Pancreas (tissue), 10 donors: ENCODE measurements around the gene GAB2. TPM values are rescaled to one million over a fixed set of nuclear protein-coding genes. Genes with fewer than 3 reads are reported as not detected.

Source experiments
- ATAC-seq, 4 donors: fragments of 200-7000 bp; cut with Tn5 transposase; one replicate each; pipeline versions ENCODE4 v1.8.0 to v1.9.1; 2020; ENCODE audit warnings: mild to moderate bottlenecking in 4 of 4, moderate library complexity in 4 of 4
- DNase-seq, 6 donors: peaks; one replicate each; pipeline ENCODE4 v3.0.0-alpha.2; 2020
- FAIRE-seq: peaks from 2 replicates; lab custom pipeline; 2012; peaks lifted over from hg19 to GRCh38; lab: Jason Lieb, UNC
- H3K27ac ChIP-seq, 4 donors: fragments of 200-600 bp; sonication (generic); 1 replicate in 3 of 4; 2 replicates in 1 of 4; pipeline versions ENCODE4 v1.5.0 to v1.8.0; 2020
- H3K27me3 ChIP-seq, 4 donors: fragments of 200-600 bp; one replicate each; pipeline ENCODE4 v1.8.0; 2021
- H3K36me3 ChIP-seq, 3 donors: fragments of 200-600 bp; sonication (generic) in 1 of 3; one replicate each; pipeline versions ENCODE4 v1.5.0 to v1.8.0; 2020 to 2021
- H3K4me1 ChIP-seq, 3 donors: fragments of 200-600 bp; one replicate each; pipeline ENCODE4 v1.8.0; 2021
- H3K4me3 ChIP-seq, 4 donors: fragments of 200-600 bp; sonication (generic) in 2 of 4; one replicate each; pipeline versions ENCODE4 v1.5.0 to v1.8.0; 2020 to 2021
- H3K9me3 ChIP-seq, 4 donors: fragments of 200-600 bp; one replicate each; pipeline ENCODE4 v1.8.0; 2021
- CTCF ChIP-seq, 4 donors: fragments of 200-600 bp; sonication (generic) in 3 of 4; IDR thresholded peaks; one replicate each; pipeline versions ENCODE4 v1.5.0 to v1.8.0; 2021; ENCODE audit warnings: antibody characterized with exemption in 4 of 4
- WGBS, 2 donors: extraction: QIAGEN DNeasy Blood & Tissue Kit; methylation state at CpG; one replicate each; pipeline ENCODE4 v1.1.7; 2013; 5-methylcytosine and 5-hydroxymethylcytosine counted together
- intact Hi-C, 3 donors: fragments of 100-400 bp; cut with DNase I; formaldehyde crosslinking; loops; one replicate each; pipeline versions ENCODE4 v1.11.1 to v1.14.2; 2022
- polyA plus RNA-seq, 2 donors: library from polyadenylated mRNA; stranded (reverse); fragments of 200-250 nt; gene quantifications; one replicate each; pipeline ENCODE4 v1.2.3, GENCODE V29; 2013
- total RNA-seq, 6 donors: library from RNA; stranded (reverse); fragmentation: NEBNext Ultra II Directional in 4 of 6; extraction: Animal tissue kit (Norgen Biotek cat#: 25700) in 4 of 6; gene quantifications; one replicate each; pipeline versions ENCODE4 v1.2.1 to v1.2.4, GENCODE V29; 2021 to 2023
- donor health status: healthy with polysubstance abuse.
- donor health status: DM: no; HTN: no; CAD: no; lungs with moderate emphysema.
- donor health status: DM: no; HTN: no; CAD: no.
- donor health status: control.
- donor health status: control.
- donor health status: Bipolar disorder and iron deficiency.
- donor health status: DM: yes; HTN: yes; CAD: no.
- donor health status: DM: no; HTN: no; CAD: no.
- donor health status: DM: no; HTN: no; CAD: no.
- donor health status: DM: yes; HTN: yes; CAD: no.

The GAB2 gene
- total and polyA plus RNA-seq, 8 donors: 3.1 to 17.8 (median 9.4) TPM

- Histone ChIP-seq H3K9me3 (no peaks in the 10 kb centered on the region), H3K4me3 (no peak overlapping the region), H3K4me1 (peaks cover 0 to 17% (median 0%) of the 10 kb centered on the region in 3 donors), H3K36me3 (no peaks in the 10 kb centered on the region), H3K27me3 (no peaks in the 10 kb centered on the region), H3K27ac (peak overlapping the region in 3 of 4 donors; percentile 10 to 56 (median 31))
- no peak for TF ChIP-seq CTCF (IDR thresholded peaks at IDR 0.05)
- intact Hi-C loops: no loop called here
- ATAC-seq: peak; percentile 95 to 98 (median 98)
- no peak for FAIRE-seq
- peak; percentile 72 to 81 (median 75) for DNase-seq
- 19 to 26% methylated on average over 3 of the region's 3 CpGs for WGBS, 2 donors
These were observed 160.7 kb downstream of the GAB2 start for GRCh38 chr11:78256962-78257361.

- DNase-seq (no peak), ATAC-seq (no peak), FAIRE-seq (no peak)
- Histone ChIP-seq H3K27me3 (no peaks in the 10 kb centered on the region), H3K4me1 (peaks cover 6 to 19% (median 9%) of the 10 kb centered on the region in 3 donors), H3K36me3 (no peaks in the 10 kb centered on the region), H3K27ac (peak overlapping the region in 2 of 4 donors; percentile 31 to 56), H3K4me3 (no peak overlapping the region), H3K9me3 (no peaks in the 10 kb centered on the region)
- intact Hi-C loops: no loop called here
- TF ChIP-seq CTCF (IDR thresholded peaks at IDR 0.05): no peak
- WGBS, 2 donors: 90 to 94% methylated on average over 2 of the region's 2 CpGs
These were observed 161.7 kb downstream of the GAB2 start for GRCh38 chr11:78255919-78256318.

- intact Hi-C loops: no loop called here
- WGBS, 2 donors: 90 to 93% methylated on average over 4 of the region's 4 CpGs
- FAIRE-seq: no peak
- TF ChIP-seq CTCF (IDR thresholded peaks at IDR 0.05): no peak
- ATAC-seq: no peak
- peaks cover 6 to 19% (median 9%) of the 10 kb centered on the region in 3 donors for H3K4me1 ChIP-seq
- H3K27me3 ChIP-seq: no peaks in the 10 kb centered on the region
- no peak overlapping the region for H3K4me3 ChIP-seq
- no peaks in the 10 kb centered on the region for H3K36me3 ChIP-seq
- no peaks in the 10 kb centered on the region for H3K9me3 ChIP-seq
- DNase-seq: no peak
- no peak overlapping the region for H3K27ac ChIP-seq
These were observed 163.4 kb downstream of the GAB2 start for GRCh38 chr11:78254268-78254667.

GRCh38 chr11:78253797-78254196 lies 163.8 kb downstream of the GAB2 start:
- DNase-seq: no peak
- 89 to 94% methylated on average over 4 of the region's 4 CpGs for WGBS, 2 donors

More at GRCh38 chr11:78253797-78254196, 163.8 kb downstream of the GAB2 start:
- H3K36me3 ChIP-seq: no peaks in the 10 kb centered on the region
- H3K9me3 ChIP-seq: no peaks in the 10 kb centered on the region
- no peak overlapping the region for H3K27ac ChIP-seq
- FAIRE-seq (no peak), ATAC-seq (no peak)
- peaks cover 6 to 19% (median 9%) of the 10 kb centered on the region in 3 donors for H3K4me1 ChIP-seq
- intact Hi-C loops: no loop called here
- TF ChIP-seq CTCF (IDR thresholded peaks at IDR 0.05): no peak
- no peaks in the 10 kb centered on the region for H3K27me3 ChIP-seq
- H3K4me3 ChIP-seq: no peak overlapping the region
